Ecto neural progenitor cell (in vitro differentiated cells): Measurements from ENCODE around the gene MYL12B.
"Not testable (repeated sequence)": the region's sequence is repeated elsewhere in the genome, so short reads cannot be mapped to it uniquely, and the experiment has no call there.

Experiments
- DNase-seq: peaks from one replicate; pipeline ENCODE4 v3.0.0-alpha.2; 2018; ENCODE audit warnings: low spot score

Gene MYL12B

DNA sequence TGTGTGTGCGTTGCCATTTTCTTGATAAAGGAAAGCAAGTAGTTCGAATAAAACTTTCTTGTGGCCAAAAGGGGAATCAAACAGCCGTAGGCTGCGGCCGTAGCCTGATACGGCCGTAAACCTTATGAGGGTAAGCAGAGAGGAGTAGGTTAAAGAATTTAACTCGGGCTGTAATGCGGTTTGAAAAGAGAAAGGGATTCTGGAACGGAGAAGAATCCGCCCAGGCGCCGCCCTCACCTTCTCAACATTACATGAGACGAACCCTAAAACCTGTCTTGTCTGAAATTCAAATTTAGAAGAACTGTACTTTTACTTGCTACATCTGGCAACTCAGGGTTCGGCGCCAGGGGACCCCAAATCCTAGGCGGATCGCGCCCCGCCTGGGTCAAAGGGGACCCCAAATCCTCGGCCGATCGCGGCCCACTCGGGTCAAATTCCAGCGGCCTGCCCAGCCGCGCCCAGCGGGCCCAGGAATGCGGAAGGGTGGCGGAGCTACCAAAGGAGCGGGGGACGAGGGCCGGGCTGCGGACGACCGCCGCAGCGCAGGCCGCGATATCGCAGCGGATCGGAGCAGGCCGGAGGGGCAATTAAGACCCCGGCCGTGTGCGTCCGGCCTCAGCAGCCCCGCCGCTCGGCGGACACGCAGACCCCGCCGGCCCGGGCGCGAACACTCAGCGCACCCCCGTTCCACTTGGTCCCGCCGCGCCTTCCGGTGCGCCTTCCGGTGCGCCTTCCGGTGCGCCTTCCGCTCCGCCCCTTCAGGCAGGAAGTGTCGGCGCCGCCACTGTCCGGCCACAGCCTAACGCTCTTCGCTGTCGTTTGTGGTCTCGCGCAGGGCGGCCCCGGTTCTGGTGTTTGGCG, at the start of gene MYL12B:
Gene MYL12B, plus strand, starts transcription at position 761 of the 861 bp plus-strand sequence. CDS start 10,766 bp downstream, outside the sequence.
- peak; percentile 91 for DNase-seq

DNA sequence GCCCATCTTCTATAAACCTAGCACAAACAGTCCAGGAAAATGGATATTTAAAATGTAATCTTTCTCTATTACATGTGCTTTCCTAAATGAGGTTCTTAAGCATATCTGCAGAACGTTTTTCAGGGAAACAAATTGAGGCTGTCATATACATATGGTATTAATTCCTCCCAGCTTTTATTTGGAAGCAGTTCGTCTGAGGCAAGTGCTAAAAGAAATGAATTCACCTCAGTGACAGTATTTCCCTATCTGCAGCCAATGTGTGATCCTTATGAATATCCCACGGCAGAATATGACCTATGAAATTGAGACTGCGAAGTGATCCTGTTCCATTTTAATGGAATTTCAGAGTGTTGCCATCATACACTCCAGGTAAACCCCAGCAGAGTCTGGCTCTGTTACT, 49.3 kb upstream of the MYL12B start:
- DNase-seq, result no peak

DNA sequence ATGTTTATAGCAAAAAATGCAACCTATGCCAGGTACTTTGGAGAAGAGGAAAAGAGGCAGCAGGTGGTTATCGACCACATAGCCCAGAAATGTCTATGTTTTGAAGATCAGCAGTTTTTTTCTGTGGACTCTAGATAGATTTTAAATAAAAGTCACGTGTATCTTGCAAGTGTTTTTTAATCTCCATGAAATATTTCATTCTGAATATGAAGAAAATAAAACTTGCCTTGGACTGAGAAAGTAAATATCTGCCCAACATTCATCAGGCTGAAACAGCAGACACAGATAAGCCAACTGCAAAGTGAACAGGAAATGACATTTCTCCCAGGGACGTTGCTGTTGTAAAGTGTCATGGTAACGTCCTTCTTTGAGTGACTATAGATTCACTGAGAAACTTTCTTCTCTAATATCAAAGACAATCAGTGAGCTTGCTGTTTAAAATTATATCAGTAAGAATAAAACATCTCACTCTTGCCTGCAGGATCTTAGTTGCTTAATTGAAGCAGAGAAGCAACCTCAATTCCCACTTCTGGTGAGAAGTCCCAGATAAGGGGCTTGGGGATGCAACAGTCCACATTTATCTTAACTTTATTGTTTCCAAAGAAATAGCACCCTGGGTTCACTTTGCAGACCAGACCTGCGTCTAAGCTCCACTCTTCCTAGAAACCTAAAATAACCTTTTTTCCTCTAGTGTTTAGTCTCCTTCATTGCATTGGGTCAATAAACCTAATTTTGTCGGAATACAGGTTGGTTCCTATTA, 48.5 kb upstream of the MYL12B start:
- no peak for DNase-seq

DNA sequence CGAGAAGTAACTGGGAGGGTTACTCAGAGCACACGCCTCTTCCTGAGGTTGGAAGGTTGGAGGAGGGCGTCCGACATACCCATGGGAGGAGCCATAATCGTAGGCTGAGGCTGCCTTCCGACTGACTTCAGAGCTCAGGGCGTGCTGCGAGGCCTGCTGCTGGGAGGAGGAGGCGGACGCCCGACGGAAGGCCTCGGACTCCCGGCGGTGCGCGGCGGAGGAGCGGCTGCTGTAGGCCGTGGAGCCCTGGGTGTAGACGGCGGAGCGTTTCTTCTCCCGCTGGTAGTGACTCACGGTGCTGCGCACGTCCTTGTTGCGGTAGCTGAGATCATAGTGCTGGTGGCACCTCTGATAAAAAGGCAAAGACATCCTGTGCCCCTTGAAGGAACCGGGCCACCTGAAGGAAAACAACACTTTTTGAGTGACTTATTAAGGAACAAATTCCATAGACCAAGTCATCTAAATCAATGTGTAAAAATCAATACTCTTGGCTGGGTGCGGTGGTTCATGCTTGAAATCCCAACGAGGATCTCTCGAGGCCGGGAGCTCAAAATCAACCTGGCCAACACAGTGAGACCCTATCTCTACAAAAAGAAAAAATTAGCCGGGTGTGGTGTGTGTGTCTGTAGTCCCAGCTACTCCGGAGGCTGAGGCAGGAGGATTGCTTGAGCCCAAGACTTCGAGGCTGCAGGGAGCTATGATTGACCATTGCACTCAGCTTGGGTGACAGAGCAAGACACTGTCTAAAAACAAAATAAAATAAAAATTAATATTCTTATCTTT, 46.9 kb upstream of the MYL12B start:
- no peak for DNase-seq

GRCh38 chr18:3216987-3217386, 44.9 kb upstream of the MYL12B start:
- DNase-seq, result no peak

GRCh38 chr18:3217948-3218647, 43.8 kb upstream of the MYL12B start:
- DNase-seq, result no peak

GRCh38 chr18:3218819-3219218, 43.1 kb upstream of the MYL12B start:
- DNase-seq, result no peak

DNA sequence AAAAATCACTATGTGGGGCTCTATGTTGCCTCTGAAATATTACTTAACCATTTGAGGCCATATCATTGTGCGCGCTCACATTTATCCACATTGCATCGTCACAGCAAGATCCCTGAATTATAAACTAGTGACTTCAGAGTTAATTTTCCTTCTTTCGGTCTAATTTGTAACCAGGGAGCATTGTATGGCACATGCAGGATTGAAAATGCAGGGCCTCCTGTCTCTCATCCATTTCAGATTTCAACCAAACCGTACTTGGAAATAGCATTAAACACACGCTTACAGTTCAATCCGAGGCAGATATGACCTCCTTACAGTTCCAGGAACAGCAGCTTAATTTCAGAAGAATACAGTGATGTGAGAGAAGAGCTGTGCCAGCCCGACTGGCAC, 42.7 kb upstream of the MYL12B start:
- no peak for DNase-seq

DNA sequence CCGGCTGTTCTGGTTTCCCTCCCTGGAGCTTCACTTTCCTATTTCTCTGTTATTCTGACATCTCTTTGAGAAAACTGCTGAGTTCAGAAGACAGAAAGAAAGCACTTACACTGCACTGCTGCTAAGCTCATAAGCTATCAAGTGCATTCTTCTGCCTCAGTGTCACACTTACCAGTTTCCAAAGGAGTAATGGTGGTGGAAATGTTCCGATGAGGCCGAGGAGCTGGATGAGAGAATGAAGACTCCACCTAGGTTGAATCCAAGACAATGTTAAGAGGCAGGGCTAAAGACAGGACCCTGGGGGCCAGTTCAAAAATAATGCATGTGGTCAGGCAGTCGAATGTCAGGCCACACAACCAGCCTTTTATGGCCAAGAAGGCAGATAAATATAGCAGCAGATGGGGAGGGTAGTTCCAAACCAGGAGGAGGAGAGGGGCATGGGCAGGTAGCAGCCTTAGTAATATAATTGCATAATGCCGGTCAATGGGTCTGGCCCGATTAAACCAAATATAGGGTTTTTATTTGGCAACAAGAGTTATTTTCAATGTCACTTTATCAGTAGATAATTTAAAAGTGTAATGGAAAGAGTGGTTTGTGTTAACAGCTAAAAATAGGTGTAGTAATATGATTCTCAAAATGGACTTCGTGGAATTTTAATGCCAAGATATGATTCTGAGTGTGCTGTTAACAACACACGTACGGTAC, 42.1 kb upstream of the MYL12B start, which contains the start of gene MYOM1:
Gene MYOM1, minus strand, starts transcription at position 338 of the 705 bp plus-strand sequence. CDS start 4,745 bp downstream, outside the sequence.
- DNase-seq, result no peak

- not testable (repeated sequence) for DNase-seq
Observed at GRCh38 chr18:3220868-3221267, 41.1 kb upstream of the MYL12B start.

DNA sequence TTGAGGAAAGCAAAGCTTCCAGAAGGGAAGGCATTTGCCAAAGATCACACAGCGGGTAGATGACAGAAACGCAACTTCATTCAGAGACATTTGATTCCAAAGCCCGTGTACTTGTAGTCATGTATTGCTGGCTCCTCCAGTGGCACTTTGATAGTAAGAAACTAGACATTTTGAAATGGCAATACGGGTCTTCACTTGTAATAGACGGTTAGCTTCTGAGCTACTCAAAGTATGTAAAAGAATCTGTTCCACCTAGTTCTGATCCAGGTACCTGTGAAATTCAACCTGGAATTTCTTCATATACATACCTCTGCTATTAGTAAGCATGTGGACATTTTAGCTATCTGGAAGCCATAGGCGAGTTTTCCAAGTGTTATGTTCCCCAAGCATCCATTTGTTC, 40.4 kb upstream of the MYL12B start:
- no peak for DNase-seq

DNA sequence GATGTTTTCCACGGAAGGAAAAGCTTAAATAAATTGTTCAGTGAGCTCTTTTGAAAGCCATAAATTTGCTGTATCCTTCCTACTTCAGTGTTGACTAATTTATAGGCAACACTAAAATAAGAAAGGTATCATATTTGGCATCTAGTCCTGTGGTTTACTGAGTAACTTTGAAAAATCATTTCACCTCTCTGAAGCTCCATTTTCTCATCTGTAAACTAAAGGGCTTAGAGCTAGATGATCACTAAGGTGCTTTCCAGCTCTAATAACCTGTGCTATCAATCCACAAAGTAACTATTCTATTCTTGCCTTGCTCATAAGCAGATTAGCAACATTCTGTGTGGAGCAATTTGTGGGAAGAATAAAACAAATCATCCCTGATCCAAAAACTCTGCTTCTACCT, 38.6 kb upstream of the MYL12B start:
- DNase-seq, result no peak

DNA sequence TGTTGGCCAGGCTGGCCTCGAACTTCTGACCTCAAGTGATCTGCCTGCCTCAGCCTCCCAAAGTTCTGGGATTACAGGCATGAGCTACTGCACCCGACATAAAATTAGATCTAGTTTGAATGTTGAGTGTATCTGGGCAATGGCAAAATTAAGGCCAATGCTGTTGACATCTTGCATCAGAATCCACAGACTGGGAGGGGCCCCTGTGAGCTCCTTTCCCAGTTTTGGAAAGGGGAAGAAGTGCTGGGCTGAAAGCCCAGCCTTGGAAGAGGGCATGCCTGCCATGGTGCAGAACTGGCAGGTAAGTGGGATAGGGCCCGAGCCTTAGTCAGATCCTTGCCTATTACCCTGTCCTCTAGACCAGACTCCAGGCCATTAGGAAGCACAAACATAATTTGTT, 37.7 kb upstream of the MYL12B start:
- DNase-seq, result no peak

DNA sequence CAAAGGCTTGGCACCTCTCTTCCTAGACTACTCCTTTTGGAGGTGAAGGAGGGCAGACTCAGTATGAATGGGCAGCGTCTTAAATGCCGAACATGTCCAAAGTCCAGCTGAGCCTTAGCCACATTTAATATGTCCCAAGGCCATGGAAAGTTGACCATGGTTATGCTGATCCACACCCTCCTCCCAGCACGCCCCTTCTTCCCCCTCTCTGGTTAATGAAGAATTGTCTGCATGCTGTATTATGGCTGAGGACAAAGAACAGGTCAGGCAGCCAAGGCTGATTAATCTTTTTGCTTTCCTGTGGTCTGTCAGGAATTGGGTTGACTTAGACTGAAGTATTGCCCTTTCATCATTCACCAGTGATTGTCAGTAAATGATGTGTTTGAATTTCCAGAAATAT, 36.3 kb upstream of the MYL12B start:
- DNase-seq, result no peak

- DNase-seq, result no peak
Observed at GRCh38 chr18:3226048-3226447, 35.9 kb upstream of the MYL12B start.

DNA sequence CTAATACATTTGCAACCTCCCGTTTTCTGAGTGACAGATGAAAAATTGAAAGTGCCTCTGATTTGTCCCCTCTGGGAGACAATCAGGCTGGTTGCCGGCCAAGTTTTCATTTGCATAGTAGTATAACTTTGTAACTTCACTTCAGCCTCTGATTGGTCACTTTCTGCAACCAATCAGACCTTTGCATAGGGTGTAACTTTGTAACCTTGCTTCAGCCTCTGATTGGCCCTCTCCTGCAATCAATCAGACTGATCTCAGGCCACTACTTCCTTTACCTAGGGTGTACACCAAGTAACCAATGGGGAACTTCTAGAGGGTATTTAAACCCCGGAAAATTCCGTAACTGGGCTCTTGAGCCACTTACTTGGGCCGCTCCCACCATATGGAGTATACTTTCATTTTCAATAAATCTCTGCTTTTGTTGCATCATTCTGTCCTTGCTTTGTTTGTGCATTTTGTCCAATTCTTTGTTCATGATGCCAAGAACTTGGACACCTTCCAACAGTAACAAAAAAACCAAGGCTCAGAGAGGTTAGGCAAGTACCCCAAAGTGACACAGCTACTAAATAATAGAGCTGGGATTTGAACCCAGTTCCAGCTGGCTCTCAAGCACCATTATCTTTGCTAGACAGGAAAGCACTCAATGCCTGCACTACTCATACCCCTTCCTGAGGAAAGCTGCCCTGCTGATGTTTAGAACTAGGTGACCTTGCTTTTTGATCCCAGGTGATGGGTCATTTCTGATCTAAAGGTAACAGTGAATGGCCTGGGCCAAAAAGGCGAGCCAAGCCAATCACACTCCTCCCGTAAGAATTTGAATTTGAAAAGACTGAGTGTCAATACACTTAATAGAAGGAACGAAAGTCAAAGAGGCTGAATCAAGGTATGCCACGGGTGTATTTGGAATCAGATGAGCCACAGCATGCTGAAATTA, 31.3 kb upstream of the MYL12B start:
- no peak for DNase-seq

DNA sequence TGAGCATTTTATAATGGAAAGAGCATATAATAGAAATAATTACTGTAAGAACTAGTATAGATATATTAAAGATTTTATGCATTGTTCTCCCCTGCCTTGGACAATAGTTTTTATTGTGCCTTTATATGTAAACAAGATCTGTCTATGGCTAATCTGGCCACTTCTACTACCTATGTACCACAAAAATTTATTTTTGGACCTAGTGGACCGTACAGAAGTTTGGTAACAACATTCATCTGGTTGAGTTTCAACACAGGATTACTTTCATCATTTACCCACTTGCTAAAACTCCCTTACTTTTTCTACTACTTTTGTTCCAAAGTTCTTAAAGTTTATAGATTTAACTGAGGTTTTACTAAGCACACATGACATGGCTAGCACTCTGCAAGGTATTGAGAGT, 28.9 kb upstream of the MYL12B start:
- DNase-seq, result no peak

GRCh38 chr18:3233433-3234168, 28.3 kb upstream of the MYL12B start:
- no peak for DNase-seq

- DNase-seq, result no peak
Observed at GRCh38 chr18:3234457-3234856, 27.5 kb upstream of the MYL12B start.
